ENCODE results near the gene RAPGEF4. TPM values are rescaled to one million over a fixed set of nuclear protein-coding genes. Genes with fewer than 3 reads are reported as not detected.

The RAPGEF4 gene
- total and polyA plus RNA-seq, 2 of the 8 experiments (the other 6 are each of a cell fraction or from before 2014, with no cell fraction given), result 1.2 to 2.6 TPM

GRCh38 chr2:172931918-172932520, 196.4 kb downstream of the RAPGEF4 start:
- DNase-seq (ENCODE audit: low read depth in 1 of 2, low spot score in 2 of 2), result peak in 1 of 2 experiments; percentile 61
- Histone ChIP-seq H3K27me3 (replicated peaks in 1 of 4; ENCODE audit: control insufficient read depth in 3 of 4, extremely low read depth in 1 of 4, insufficient read depth in 3 of 4, low read length in 3 of 4) (no peaks in the 10 kb centered on the region), H4K8ac (ENCODE audit: extremely low read depth, insufficient read depth, low read length) (no peak overlapping the region), H3K79me2 (ENCODE audit: control insufficient read depth in 1 of 2, insufficient read depth in 2 of 2, low read length in 2 of 2) (no peaks in the 10 kb centered on the region), H2AFZ (ENCODE audit: low read length) (no peak overlapping the region), H3K56ac (replicated peaks; ENCODE audit: insufficient read length, low read depth, low read length) (no peak overlapping the region), H3K27ac (ENCODE audit: low read depth, low read length) (no peak overlapping the region), H3K18ac (ENCODE audit: extremely low read depth, low read length) (no peak overlapping the region), H4K5ac (ENCODE audit: insufficient read length, low read depth, low read length) (no peak overlapping the region), H2AK5ac (ENCODE audit: low read depth, low read length) (no peak overlapping the region), H3K4me2 (ENCODE audit: insufficient read depth in 1 of 2, low read depth in 2 of 2, low read length in 2 of 2) (peak overlapping the region in 1 of 2 experiments; percentile 61; a peak in 1 of 4 replicates), H2BK5ac (ENCODE audit: low read depth, low read length) (no peak overlapping the region), H4K91ac (replicated peaks; ENCODE audit: insufficient read length, low read length) (no peak overlapping the region), H2BK15ac (ENCODE audit: low read length) (no peak overlapping the region), H3K4me1 (replicated peaks in 1 of 4; ENCODE audit: control insufficient read depth in 3 of 4, insufficient read depth in 4 of 4, low read length in 3 of 4) (peaks cover 2 to 7% (median 6%) of the 10 kb centered on the region in 4 experiments; a peak in 4 of 7 replicates), H3K23me2 (ENCODE audit: low read depth, low read length) (no peaks in the 10 kb centered on the region), H2BK12ac (ENCODE audit: low read depth, low read length) (no peak overlapping the region), H3K79me1 (ENCODE audit: low read depth, low read length) (no peaks in the 10 kb centered on the region), H2BK20ac (ENCODE audit: low read length) (no peak overlapping the region), H2BK120ac (replicated peaks; ENCODE audit: low read depth, low read length) (no peak overlapping the region), H3K9me3 (ENCODE audit: insufficient read depth in 2 of 2, low read depth in 1 of 2, low read length in 1 of 2) (no peaks in the 10 kb centered on the region), H3K23ac (ENCODE audit: insufficient read length) (no peak overlapping the region), H3K4me3 (ENCODE audit: extremely low read depth in 1 of 4, insufficient read depth in 2 of 4, low read depth in 3 of 4, low read length in 4 of 4) (no peak overlapping the region), H3K4ac (replicated peaks; ENCODE audit: insufficient read length, low read depth, low read length) (no peak overlapping the region), H4K20me1 (replicated peaks in 1 of 2; ENCODE audit: control insufficient read depth in 1 of 2, insufficient read depth in 2 of 2, low read length in 2 of 2) (no peaks in the 10 kb centered on the region), H3K36me3 (ENCODE audit: control insufficient read depth in 2 of 4, insufficient read depth in 4 of 4, low read length in 3 of 4) (no peaks in the 10 kb centered on the region), H3K14ac (ENCODE audit: insufficient read length) (no peak overlapping the region), H3K9ac (replicated peaks in 1 of 4; ENCODE audit: extremely low read depth in 1 of 4, low read depth in 3 of 4, low read length in 3 of 4) (no peak overlapping the region)
- 21% methylated on average over 5 of the region's 8 CpGs; no CpG with 5 or more reads in 1 of the 2 experiments for WGBS, 2 experiments (ENCODE audit: extremely low coverage in 1 of 2, insufficient coverage in 1 of 2, insufficient read length in 1 of 2, insufficient replicate concordance in 2 of 2, low coverage in 1 of 2, low lambda C conversion rate in 2 of 2, missing lambda C conversion rate in 1 of 2)
- ChIA-PET CTCF (ENCODE audit: partially characterized antibody) (interaction anchor here (0.7 to 5.6 kb wide), 46 partner anchors 9 to 557 kb away, joined by 3 to 139 read pairs (median 5); no protein-coding TSS in a partner anchor), POLR2A (ENCODE audit: partially characterized antibody) (interaction anchor here (0.8 to 1.3 kb wide), 3 partner anchors 11 to 69 kb away, joined by 3 to 4 read pairs (median 3); no protein-coding TSS in a partner anchor)
- FAIRE-seq, result peak; percentile 82
- TF ChIP-seq RBBP5 (IDR thresholded peaks at IDR 0.05; ENCODE audit: borderline replicate concordance, low read depth, low read length) (no peak), SP4 (IDR thresholded peaks at IDR 0.05; ENCODE audit: low read length) (no peak), ATF2 (IDR thresholded peaks at IDR 0.05; ENCODE audit: low read length) (no peak), HDAC2 (IDR thresholded peaks at IDR 0.05; ENCODE audit: borderline replicate concordance in 1 of 2, low read depth in 2 of 2, low read length in 2 of 2) (no peak), GTF2F1 (IDR thresholded peaks at IDR 0.05; ENCODE audit: borderline replicate concordance, low read depth, low read length) (no peak), KDM5A (IDR thresholded peaks at IDR 0.05; ENCODE audit: low read length) (no peak), YY1 (IDR thresholded peaks at IDR 0.05; ENCODE audit: low read depth, low read length) (no peak), CTCF (IDR thresholded peaks at IDR 0.05; ENCODE audit: control extremely low read depth in 1 of 3, insufficient read depth in 1 of 3, low read depth in 1 of 3, low read length in 3 of 3) (peak in 2 of 3 experiments; percentile 69 to 74; a peak in 3 of 4 replicates)

Data from H1 (cell line).